ENCODE measurements around the gene CDC42EP2. TPM values are rescaled to one million over a fixed set of nuclear protein-coding genes. Genes with fewer than 3 reads are reported as not detected.

The CDC42EP2 gene
- polyA plus RNA-seq, 1 donor (not counting 4 experiments of a cell fraction or from before 2014, with no cell fraction given), result 6.1 TPM

DNA sequence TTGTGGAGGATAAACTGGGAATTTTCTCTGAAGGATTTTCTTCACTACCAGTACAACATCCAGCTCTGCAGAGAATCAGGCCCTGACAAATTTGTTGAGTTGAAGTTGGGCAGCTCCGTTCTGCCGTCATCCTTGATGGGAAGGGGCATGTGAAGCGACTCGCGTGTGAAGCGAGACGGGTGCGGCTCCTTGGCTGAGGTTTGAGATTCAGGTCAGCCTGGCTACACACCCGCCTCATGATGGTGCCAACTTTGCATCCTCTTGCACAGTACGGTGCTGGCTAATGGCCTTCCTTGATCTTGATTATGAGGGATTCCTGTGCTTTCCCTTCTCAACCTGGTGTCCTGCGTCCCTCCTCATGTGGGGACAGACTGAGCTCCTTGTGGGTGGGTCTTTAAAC lies 19.7 kb upstream of the CDC42EP2 start:
- no peak for FAIRE-seq
- dilution Hi-C loops (cut with MboI; ENCODE audit: extremely low pct_ligation_motif_present, low sequenced_read_pairs), result no loop called here
- no peak for DNase-seq (ENCODE audit: low read depth, low spot score)
- Histone ChIP-seq H4K20me1 (ENCODE audit: control insufficient read depth, extremely low read depth, insufficient read depth, low read length) (no peaks in the 10 kb centered on the region), H3K4me2 (ENCODE audit: control insufficient read depth, extremely low read depth, insufficient read depth, low read depth, low read length) (no peak overlapping the region), H3K79me2 (ENCODE audit: control insufficient read depth, insufficient read depth, low read length) (no peaks in the 10 kb centered on the region), H3K4me1 (ENCODE audit: control insufficient read depth, extremely low read depth, insufficient read depth, low read length) (no peaks in the 10 kb centered on the region), H3K9ac (ENCODE audit: control insufficient read depth, extremely low read depth, insufficient read depth, low read length) (no peak overlapping the region), H3K4me3 (ENCODE audit: control insufficient read depth in 2 of 3, extremely low read depth in 1 of 3, insufficient read depth in 2 of 3, low read depth in 1 of 3, low read length in 3 of 3) (no peak overlapping the region), H3K9me3 (ENCODE audit: control insufficient read depth, low read depth, low read length) (no peaks in the 10 kb centered on the region), H3K36me3 (ENCODE audit: control insufficient read depth in 2 of 2, extremely low read depth in 1 of 2, insufficient read depth in 2 of 2, low read length in 2 of 2) (peaks cover 10 to 38% of the 10 kb centered on the region in 2 experiments), H3K9me1 (ENCODE audit: control insufficient read depth, extremely low read depth, insufficient read depth, low read length) (no peaks in the 10 kb centered on the region), H3K27me3 (ENCODE audit: control insufficient read depth, extremely low read depth, insufficient read depth, low read length) (no peaks in the 10 kb centered on the region), H3K27ac (ENCODE audit: control insufficient read depth, insufficient read depth, low read length) (no peak overlapping the region), H2AFZ (ENCODE audit: control insufficient read depth, low read length) (no peak overlapping the region)
- no peak for TF ChIP-seq EZH2 (IDR thresholded peaks at IDR 0.05; ENCODE audit: low read length)

DNA sequence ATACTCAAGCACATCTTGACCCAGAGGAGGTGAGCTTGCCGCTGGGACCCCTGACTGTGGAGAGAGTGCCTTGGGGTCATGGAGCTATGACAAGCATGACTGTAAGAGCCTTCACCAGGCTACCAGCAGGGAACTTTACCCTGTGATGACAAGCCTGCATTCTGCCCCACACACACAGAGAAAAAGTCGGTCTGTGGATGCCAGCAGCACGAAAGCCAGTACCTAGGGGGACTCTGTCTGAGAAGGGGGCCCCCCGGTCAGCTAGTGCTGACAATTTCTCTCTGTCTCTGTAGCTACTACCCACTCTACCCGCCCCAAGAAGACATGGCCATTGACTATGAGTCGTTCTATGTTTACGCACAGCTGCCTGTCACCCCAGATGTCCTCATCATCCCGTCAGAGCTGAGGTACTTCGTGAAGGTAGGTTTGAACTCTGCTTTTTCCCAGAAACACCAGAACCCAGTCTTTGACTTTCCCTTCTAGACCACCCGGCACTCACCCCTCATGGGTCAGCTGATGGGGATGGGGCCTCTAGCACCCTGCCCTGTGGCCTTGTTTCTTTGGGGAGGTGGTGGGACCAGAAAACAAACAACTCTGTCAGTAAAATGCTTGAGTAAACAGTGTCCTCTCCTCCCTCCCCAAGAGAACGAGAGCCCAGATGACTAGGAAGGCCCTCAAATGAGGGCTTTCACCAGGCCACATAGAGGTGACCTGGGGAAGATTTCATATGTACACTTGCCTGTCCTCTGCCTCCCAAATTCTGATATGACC lies 18.9 kb upstream of the CDC42EP2 start:
- peaks cover 10 to 35% of the 10 kb centered on the region in 2 experiments for H3K36me3 ChIP-seq (ENCODE audit: control insufficient read depth in 2 of 2, extremely low read depth in 1 of 2, insufficient read depth in 2 of 2, low read length in 2 of 2)
- H3K4me1 ChIP-seq (ENCODE audit: control insufficient read depth, extremely low read depth, insufficient read depth, low read length), result no peaks in the 10 kb centered on the region
- no peak for FAIRE-seq
- H3K27ac ChIP-seq (ENCODE audit: control insufficient read depth, insufficient read depth, low read length), result no peak overlapping the region
- H4K20me1 ChIP-seq (ENCODE audit: control insufficient read depth, extremely low read depth, insufficient read depth, low read length), result no peaks in the 10 kb centered on the region
- H3K9me3 ChIP-seq (ENCODE audit: control insufficient read depth, low read depth, low read length), result no peaks in the 10 kb centered on the region
- H3K79me2 ChIP-seq (ENCODE audit: control insufficient read depth, insufficient read depth, low read length), result no peaks in the 10 kb centered on the region
- no peaks in the 10 kb centered on the region for H3K9me1 ChIP-seq (ENCODE audit: control insufficient read depth, extremely low read depth, insufficient read depth, low read length)
- H3K27me3 ChIP-seq (ENCODE audit: control insufficient read depth, extremely low read depth, insufficient read depth, low read length), result no peaks in the 10 kb centered on the region
- dilution Hi-C loops (cut with MboI; ENCODE audit: extremely low pct_ligation_motif_present, low sequenced_read_pairs), result no loop called here
- no peak overlapping the region for H2AFZ ChIP-seq (ENCODE audit: control insufficient read depth, low read length)
- no peak overlapping the region for H3K4me3 ChIP-seq (ENCODE audit: control insufficient read depth in 2 of 3, extremely low read depth in 1 of 3, insufficient read depth in 2 of 3, low read depth in 1 of 3, low read length in 3 of 3)
- H3K9ac ChIP-seq (ENCODE audit: control insufficient read depth, extremely low read depth, insufficient read depth, low read length), result no peak overlapping the region
- DNase-seq (ENCODE audit: low read depth, low spot score), result no peak
- TF ChIP-seq, protein P1, sequence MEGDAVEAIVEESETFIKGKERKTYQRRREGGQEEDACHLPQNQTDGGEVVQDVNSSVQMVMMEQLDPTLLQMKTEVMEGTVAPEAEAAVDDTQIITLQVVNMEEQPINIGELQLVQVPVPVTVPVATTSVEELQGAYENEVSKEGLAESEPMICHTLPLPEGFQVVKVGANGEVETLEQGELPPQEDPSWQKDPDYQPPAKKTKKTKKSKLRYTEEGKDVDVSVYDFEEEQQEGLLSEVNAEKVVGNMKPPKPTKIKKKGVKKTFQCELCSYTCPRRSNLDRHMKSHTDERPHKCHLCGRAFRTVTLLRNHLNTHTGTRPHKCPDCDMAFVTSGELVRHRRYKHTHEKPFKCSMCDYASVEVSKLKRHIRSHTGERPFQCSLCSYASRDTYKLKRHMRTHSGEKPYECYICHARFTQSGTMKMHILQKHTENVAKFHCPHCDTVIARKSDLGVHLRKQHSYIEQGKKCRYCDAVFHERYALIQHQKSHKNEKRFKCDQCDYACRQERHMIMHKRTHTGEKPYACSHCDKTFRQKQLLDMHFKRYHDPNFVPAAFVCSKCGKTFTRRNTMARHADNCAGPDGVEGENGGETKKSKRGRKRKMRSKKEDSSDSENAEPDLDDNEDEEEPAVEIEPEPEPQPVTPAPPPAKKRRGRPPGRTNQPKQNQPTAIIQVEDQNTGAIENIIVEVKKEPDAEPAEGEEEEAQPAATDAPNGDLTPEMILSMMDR (optimal IDR thresholded peaks at IDR 0.05 in 1 of 3, IDR thresholded peaks at IDR 0.05 in 1 of 3, conservative IDR thresholded peaks at IDR 0.05 in 1 of 3; ENCODE audit: extremely low read depth in 1 of 3, insufficient read depth in 2 of 3, low read length in 3 of 3), result no peak
- no peak for TF ChIP-seq EZH2 (IDR thresholded peaks at IDR 0.05; ENCODE audit: low read length)
- no peak overlapping the region for H3K4me2 ChIP-seq (ENCODE audit: control insufficient read depth, extremely low read depth, insufficient read depth, low read depth, low read length)

All from keratinocyte (primary cell).